Adrenal gland (tissue), 12 donors: ENCODE data around the gene CFAP97D1. TPM values are rescaled to one million over a fixed set of nuclear protein-coding genes. Genes with fewer than 3 reads are reported as not detected.
"Not testable (repeated sequence)": the region's sequence is repeated elsewhere in the genome, so short reads cannot be mapped to it uniquely, and the experiment has no call there.

ENCODE experiments used
- DNase-seq, 7 donors: peaks; one replicate each; pipeline ENCODE4 v3.0.0-alpha.2; 2019 to 2020
- H3K27ac ChIP-seq, 5 donors: fragments of 200-600 bp; sonication (generic) in 4 of 5; 1 replicate in 3 of 5; 2 replicates in 2 of 5; pipeline versions ENCODE4 v1.5.1 to v1.8.0; 2016 to 2020; ENCODE audit warnings: mild to moderate bottlenecking in 1 of 5
- H3K27me3 ChIP-seq: fragments of 200-600 bp; 2 replicates; pipeline ENCODE4 v1.8.0; 2021
- H3K36me3 ChIP-seq, 2 donors: fragments of 200-600 bp; replicated peaks in 1 of 2; 1 replicate in 1 of 2; 2 replicates in 1 of 2; pipeline versions ENCODE4 v1.5.1 to v1.8.0; 2018 to 2022
- H3K4me1 ChIP-seq, 2 donors: fragments of 200-600 bp; replicated peaks in 1 of 2; 1 replicate in 1 of 2; 2 replicates in 1 of 2; pipeline versions ENCODE4 v1.5.1 to v1.8.0; 2018 to 2021
- H3K4me3 ChIP-seq, 4 donors: fragments of 200-600 bp; sonication (generic) in 3 of 4; one replicate each; pipeline ENCODE4 v1.5.1; 2016 to 2018
- H3K9me3 ChIP-seq, 3 donors: fragments of 200-600 bp; sonication (generic) in 1 of 3; replicated peaks in 1 of 3; 1 replicate in 2 of 3; 2 replicates in 1 of 3; pipeline versions ENCODE4 v1.5.1 to v1.8.0; 2016 to 2021
- CTCF ChIP-seq, 6 experiments: fragments of 450-650 bp in 4 of 6; fragments of 200-600 bp in 2 of 6; sonication (generic) in 1 of 6; IDR thresholded peaks; 1 replicate in 5 of 6; 2 replicates in 1 of 6; pipeline versions ENCODE4 v1.5.1 to v1.8.0; 2016 to 2021; ENCODE audit warnings: antibody characterized with exemption in 6 of 6, mild to moderate bottlenecking in 2 of 6, moderate library complexity in 1 of 6
- POLR2A ChIP-seq, 2 donors: fragments of 450-650 bp; IDR thresholded peaks; one replicate each; pipeline ENCODE4 v1.6.1; 2017; ENCODE audit warnings: antibody characterized with exemption in 2 of 2, mild to moderate bottlenecking in 2 of 2, moderate library complexity in 1 of 2
- WGBS, 4 donors: extraction: QIAGEN DNeasy Blood & Tissue Kit in 2 of 4; methylation state at CpG; one replicate each; pipeline versions ENCODE4 v1.1.5 to v1.1.7; 2013 to 2017; 5-methylcytosine and 5-hydroxymethylcytosine counted together
- intact Hi-C, 2 donors: fragments of 100-400 bp; cut with DNase I; formaldehyde crosslinking; loops; one replicate each; pipeline versions ENCODE4 v1.14.1 to v1.15.0; 2022 to 2023
- polyA plus RNA-seq, 3 donors: library from polyadenylated mRNA; stranded (reverse); fragments of 200-250 nt in 2 of 3; fragments of 350-450 nt in 1 of 3; fragmentation: Illumina TruSeq in 1 of 3; extraction: RNeasy Lipid Tissue Mini Kit (QIAGEN cat#74804) in 1 of 3; gene quantifications; one replicate each; pipeline ENCODE4 v1.2.3, GENCODE V29; 2013 to 2014
- total RNA-seq, 9 donors: library from RNA; depleted of rRNA in 4 of 9; stranded (reverse); fragments of >200 nt in 4 of 9; fragments of 120-200 nt in 1 of 9; fragmentation: NEBNext Ultra II Directional in 1 of 9; extraction: Animal tissue kit (Norgen Biotek cat#: 25700) in 1 of 9; gene quantifications; one replicate each; pipeline versions ENCODE4 v1.1.0 to v1.2.4, GENCODE V29; 2013 to 2023
- donor health status: healthy with polysubstance abuse.
- donor health status: Bipolar disorder and iron deficiency.
- donor health status: DM: yes; HTN: yes; CAD: no.
- donor health status: DM: no; HTN: no; CAD: no.
- donor health status: DM: no; HTN: no; CAD: no.
- donor health status: DM: yes; HTN: yes; CAD: no.

CFAP97D1 gene
- total and polyA plus RNA-seq, 12 donors: under 0.01 to 0.28 TPM; not detected in 10

GRCh38 chr17:43790311-43790940 is 10.2 kb downstream of the CFAP97D1 start:
- H3K4me3 ChIP-seq: no peak overlapping the region
- no peak overlapping the region for H3K27ac ChIP-seq
- TF ChIP-seq POLR2A (IDR thresholded peaks at IDR 0.05) (no peak), CTCF (IDR thresholded peaks at IDR 0.05) (no peak)
- H3K9me3 ChIP-seq: no peaks in the 10 kb centered on the region
- no peaks in the 10 kb centered on the region for H3K4me1 ChIP-seq
- no peaks in the 10 kb centered on the region for H3K36me3 ChIP-seq
- WGBS, 4 donors: 81 to 89% (median 85%) methylated on average over 8 to 14 of the region's 14 CpGs
- DNase-seq: no peak
- no peaks in the 10 kb centered on the region for H3K27me3 ChIP-seq
- intact Hi-C loops: no loop called here

GRCh38 chr17:43791589-43791988 is 11.4 kb downstream of the CFAP97D1 start:
- WGBS, 4 donors: 4 to 17% (median 16%) methylated on average over 3 of the region's 3 CpGs
- no peak overlapping the region for H3K4me3 ChIP-seq
- no peak for DNase-seq
- TF ChIP-seq CTCF (IDR thresholded peaks at IDR 0.05) (no peak), POLR2A (IDR thresholded peaks at IDR 0.05) (no peak)
- no peaks in the 10 kb centered on the region for H3K36me3 ChIP-seq
- H3K4me1 ChIP-seq: no peaks in the 10 kb centered on the region
- intact Hi-C loops: no loop called here
- H3K27me3 ChIP-seq: no peaks in the 10 kb centered on the region
- H3K9me3 ChIP-seq: no peaks in the 10 kb centered on the region
- H3K27ac ChIP-seq: no peak overlapping the region

- H3K27ac ChIP-seq, H3K36me3 ChIP-seq, intact Hi-C loops, H3K9me3 ChIP-seq, H3K27me3 ChIP-seq, H3K4me1 ChIP-seq, DNase-seq, H3K4me3 ChIP-seq: not testable (repeated sequence)
- 75 to 88% (median 77%) methylated on average over 4 of the region's 4 CpGs for WGBS, 4 donors
Observed at GRCh38 chr17:43792668-43793067, 12.4 kb downstream of the CFAP97D1 start.

GRCh38 chr17:43798024-43798423 is 17.8 kb downstream of the CFAP97D1 start:
- H3K4me1 ChIP-seq, H3K9me3 ChIP-seq, H3K27me3 ChIP-seq, intact Hi-C loops, H3K36me3 ChIP-seq, H3K27ac ChIP-seq, DNase-seq, H3K4me3 ChIP-seq: not testable (repeated sequence)
- WGBS, 4 donors: 78 to 91% (median 88%) methylated on average over 4 to 9 of the region's 9 CpGs

GRCh38 chr17:43799047-43799446 is 18.8 kb downstream of the CFAP97D1 start:
- no peak for TF ChIP-seq POLR2A (IDR thresholded peaks at IDR 0.05)
- TF ChIP-seq CTCF (IDR thresholded peaks at IDR 0.05): no peak
- WGBS, 4 donors: 65 to 83% (median 70%) methylated on average over 2 of the region's 2 CpGs
- no peak overlapping the region for H3K27ac ChIP-seq
- no peak for DNase-seq
- H3K9me3 ChIP-seq: no peaks in the 10 kb centered on the region
- H3K36me3 ChIP-seq: no peaks in the 10 kb centered on the region
- no peaks in the 10 kb centered on the region for H3K4me1 ChIP-seq
- intact Hi-C loops: no loop called here
- no peak overlapping the region for H3K4me3 ChIP-seq
- H3K27me3 ChIP-seq: no peaks in the 10 kb centered on the region
